Liver (tissue), 9 donors: ENCODE measurements around the gene KAZALD1. TPM values are rescaled to one million over a fixed set of nuclear protein-coding genes. Genes with fewer than 3 reads are reported as not detected.
A peak's percentile ranks its signal among the peaks of the same experiment; 100 is the strongest.

Experiments used
- DNase-seq: peaks from one replicate; pipeline ENCODE4 v3.0.0-alpha.2; 2017; ENCODE audit warnings: low spot score
- H3K27ac ChIP-seq, 2 donors: one replicate each; pipeline ENCODE4 v1.7.0; 2013; ENCODE audit warnings: inconsistent platforms in 2 of 2, low read length in 2 of 2, control low read depth in 1 of 2, low read depth in 1 of 2, mild to moderate bottlenecking in 1 of 2
- H3K27me3 ChIP-seq, 4 donors: one replicate each; pipeline versions ENCODE4 v1.6.1 to v1.7.0; 2013; ENCODE audit warnings: low read length in 3 of 4, inconsistent platforms in 1 of 4, mild to moderate bottlenecking in 1 of 4, moderate library complexity in 1 of 4; ENCODE audit not compliant: control insufficient read depth in 4 of 4, insufficient read depth in 4 of 4
- H3K36me3 ChIP-seq, 4 donors: one replicate each; pipeline versions ENCODE4 v1.6.1 to v1.7.0; 2013; ENCODE audit warnings: low read length in 3 of 4, mild to moderate bottlenecking in 3 of 4, low read depth in 1 of 4, moderate library complexity in 1 of 4; ENCODE audit not compliant: control insufficient read depth in 4 of 4, insufficient read depth in 3 of 4
- H3K4me1 ChIP-seq, 4 donors: one replicate each; pipeline versions ENCODE4 v1.6.1 to v1.7.0; 2013; ENCODE audit warnings: low read length in 3 of 4, mild to moderate bottlenecking in 3 of 4, moderate library complexity in 1 of 4; ENCODE audit not compliant: control insufficient read depth in 4 of 4, insufficient read depth in 4 of 4
- H3K4me3 ChIP-seq, 3 donors: one replicate each; pipeline versions ENCODE4 v1.6.1 to v1.7.0; 2013; ENCODE audit warnings: low read length in 3 of 3, control low read depth in 1 of 3, low read depth in 1 of 3, mild to moderate bottlenecking in 1 of 3
- H3K9ac ChIP-seq, 2 donors: one replicate each; pipeline ENCODE4 v1.7.0; 2013; ENCODE audit warnings: low read length in 2 of 2, mild to moderate bottlenecking in 2 of 2, moderate library complexity in 2 of 2, control low read depth in 1 of 2, low read depth in 1 of 2
- H3K9me3 ChIP-seq, 4 donors: one replicate each; pipeline versions ENCODE4 v1.6.1 to v1.7.0; 2013; ENCODE audit warnings: low read length in 3 of 4; ENCODE audit not compliant: control insufficient read depth in 4 of 4
- FOXA1 ChIP-seq: IDR thresholded peaks from 2 replicates; pipeline ENCODE4 v1.6.1; 2016; ENCODE audit warnings: antibody characterized with exemption
- GABPA ChIP-seq, 2 donors: IDR thresholded peaks in 1 of 2; conservative IDR thresholded peaks in 1 of 2; 2 replicates each; pipeline ENCODE4 v1.6.1; 2016; ENCODE audit warnings: antibody characterized with exemption in 2 of 2, mild to moderate bottlenecking in 1 of 2, moderate library complexity in 1 of 2
- HNF4A ChIP-seq, 2 donors: conservative IDR thresholded peaks; 2 replicates each; pipeline ENCODE4 v1.6.1; 2016; ENCODE audit warnings: antibody characterized with exemption in 2 of 2, mild to moderate bottlenecking in 2 of 2
- JUND ChIP-seq, 2 donors: IDR thresholded peaks; 2 replicates each; pipeline ENCODE4 v1.6.1; 2016; ENCODE audit warnings: antibody characterized with exemption in 2 of 2
- NR2F2 ChIP-seq: IDR thresholded peaks from 2 replicates; pipeline ENCODE4 v1.6.1; 2016; ENCODE audit warnings: antibody characterized with exemption
- RAD21 ChIP-seq, 2 donors: IDR thresholded peaks; 2 replicates each; pipeline ENCODE4 v1.6.1; 2016; ENCODE audit warnings: antibody characterized with exemption in 2 of 2, mild to moderate bottlenecking in 2 of 2
- RXRA ChIP-seq, 2 donors: IDR thresholded peaks; 2 replicates each; pipeline ENCODE4 v1.6.1; 2017 to 2018; ENCODE audit warnings: antibody characterized with exemption in 2 of 2, mild to moderate bottlenecking in 1 of 2
- SP1 ChIP-seq: IDR thresholded peaks from 2 replicates; pipeline ENCODE4 v1.6.1; 2018; ENCODE audit warnings: antibody characterized with exemption, mild to moderate bottlenecking
- YY1 ChIP-seq: IDR thresholded peaks from 2 replicates; pipeline ENCODE4 v1.6.1; 2016; ENCODE audit warnings: antibody characterized with exemption, mild to moderate bottlenecking
- WGBS: extraction: QIAGEN DNeasy Blood & Tissue Kit; methylation state at CpG from one replicate; pipeline ENCODE4 v1.1.7; 2013; 5-methylcytosine and 5-hydroxymethylcytosine counted together
- polyA plus RNA-seq, 2 donors: library from polyadenylated mRNA; stranded (reverse) in 1 of 2; unstranded in 1 of 2; fragments of 200-250 nt in 1 of 2; fragments of >200 nt in 1 of 2; fragmentation: Nextera tagmentation in 1 of 2; extraction: Ambion mirVana in 1 of 2; gene quantifications; one replicate each; pipeline versions ENCODE4 v1.2.1 to v1.2.3, GENCODE V29; 2013 to 2015
- total RNA-seq, 2 donors: library from RNA; depleted of rRNA; stranded (reverse); fragments of >200 nt; gene quantifications; one replicate each; pipeline ENCODE4 v1.2.3, GENCODE V29; 2014
- TF ChIP-seq, protein P1 (sequence below): IDR thresholded peaks from 2 replicates; pipeline ENCODE4 v1.6.1; 2016; ENCODE audit warnings: antibody characterized with exemption
- TF ChIP-seq, protein P2 (sequence below): fragments of 150-350 bp; IDR thresholded peaks from 2 replicates; pipeline ENCODE4 v1.5.1; 2017; ENCODE audit warnings: improper control_type of control experiment, low read depth, low read length; ENCODE audit not compliant: missing input control
- donor health status: healthy.
- donor health status: healthy.
- donor health status: healthy.
- donor health status: healthy.
- donor health status: healthy.

KAZALD1 gene
- total and polyA plus RNA-seq, 4 donors = 0.21 to 1.2 (median 0.71) TPM

DNA sequence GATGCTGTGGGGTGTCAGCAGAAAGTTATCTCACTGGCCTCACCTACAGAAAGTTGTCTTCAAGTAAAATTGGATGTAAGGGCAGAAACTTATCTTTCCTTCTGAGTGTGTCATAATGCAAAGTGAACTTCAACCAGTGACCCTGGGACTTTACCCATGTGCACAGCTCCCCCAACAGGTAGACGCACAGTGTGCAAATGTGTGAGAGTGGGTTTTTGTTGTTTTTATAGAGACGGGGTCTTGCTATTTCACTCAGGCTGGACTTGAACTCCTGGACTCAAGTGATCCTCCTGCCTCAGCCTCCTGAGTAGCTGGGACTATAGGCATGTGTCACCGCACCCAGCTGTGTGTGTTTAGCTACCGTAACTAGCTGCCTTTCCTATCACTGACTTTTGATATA, 6.4 kb upstream of the KAZALD1 start:
- Histone ChIP-seq H3K36me3 (no peaks in the 10 kb centered on the region), H3K9ac (no peak overlapping the region), H3K9me3 (no peaks in the 10 kb centered on the region), H3K4me1 (peaks cover 2 to 11% (median 8%) of the 10 kb centered on the region in 4 donors), H3K4me3 (no peak overlapping the region), H3K27ac (no peak overlapping the region), H3K27me3 (peaks cover 0 to 2% (median 0%) of the 10 kb centered on the region in 4 donors)
- DNase-seq = no peak
- TF ChIP-seq, protein P1, sequence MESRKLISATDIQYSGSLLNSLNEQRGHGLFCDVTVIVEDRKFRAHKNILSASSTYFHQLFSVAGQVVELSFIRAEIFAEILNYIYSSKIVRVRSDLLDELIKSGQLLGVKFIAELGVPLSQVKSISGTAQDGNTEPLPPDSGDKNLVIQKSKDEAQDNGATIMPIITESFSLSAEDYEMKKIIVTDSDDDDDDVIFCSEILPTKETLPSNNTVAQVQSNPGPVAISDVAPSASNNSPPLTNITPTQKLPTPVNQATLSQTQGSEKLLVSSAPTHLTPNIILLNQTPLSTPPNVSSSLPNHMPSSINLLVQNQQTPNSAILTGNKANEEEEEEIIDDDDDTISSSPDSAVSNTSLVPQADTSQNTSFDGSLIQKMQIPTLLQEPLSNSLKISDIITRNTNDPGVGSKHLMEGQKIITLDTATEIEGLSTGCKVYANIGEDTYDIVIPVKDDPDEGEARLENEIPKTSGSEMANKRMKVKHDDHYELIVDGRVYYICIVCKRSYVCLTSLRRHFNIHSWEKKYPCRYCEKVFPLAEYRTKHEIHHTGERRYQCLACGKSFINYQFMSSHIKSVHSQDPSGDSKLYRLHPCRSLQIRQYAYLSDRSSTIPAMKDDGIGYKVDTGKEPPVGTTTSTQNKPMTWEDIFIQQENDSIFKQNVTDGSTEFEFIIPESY = no peak
- peak in 1 of 2 donors; percentile 26 for TF ChIP-seq HNF4A (conservative IDR thresholded peaks at IDR 0.05)
- WGBS = 81% methylated on average over 4 of the region's 4 CpGs

DNA sequence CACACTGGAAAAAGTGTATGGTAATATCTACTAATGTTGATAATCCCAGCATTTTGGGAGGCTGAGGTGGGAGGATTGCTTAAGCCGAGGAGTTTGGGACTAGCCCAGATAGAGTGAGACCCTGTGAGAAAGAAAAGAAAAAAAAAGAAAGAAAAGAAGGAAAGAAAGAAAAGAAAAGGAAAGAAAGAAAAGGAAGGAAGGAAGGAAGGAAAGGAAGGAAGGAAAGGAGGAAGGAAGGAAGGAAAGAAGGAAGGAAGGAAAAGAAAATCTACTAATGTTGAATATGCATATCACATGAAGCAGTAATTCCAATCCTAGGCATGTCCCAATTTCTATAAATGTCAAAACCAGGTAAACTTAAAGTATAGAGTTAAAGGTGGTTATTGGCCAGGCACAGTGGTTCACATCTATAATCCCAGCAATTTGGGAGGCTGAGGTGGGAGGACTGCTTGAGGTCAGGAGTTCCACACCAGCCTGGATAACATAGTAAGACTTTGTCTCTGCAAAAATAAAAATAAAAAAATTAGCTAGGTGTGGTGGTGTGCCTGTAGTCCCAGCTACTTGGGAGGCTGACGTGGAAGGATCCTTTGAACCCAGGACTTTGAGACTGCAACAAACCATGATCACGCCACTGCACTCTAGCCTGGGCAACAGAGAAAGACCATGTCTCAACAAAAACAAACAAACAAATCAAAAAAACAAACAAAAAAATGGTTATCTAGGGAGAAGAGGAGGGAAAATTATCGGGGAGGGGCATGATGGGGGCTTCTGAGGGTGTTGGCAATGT, 5.2 kb upstream of the KAZALD1 start:
- WGBS = 91% methylated on average over 4 of the region's 4 CpGs
- no peaks in the 10 kb centered on the region for H3K9me3 ChIP-seq
- peaks cover 0 to 2% (median 0%) of the 10 kb centered on the region in 4 donors for H3K27me3 ChIP-seq
- H3K27ac ChIP-seq = no peak overlapping the region
- no peak overlapping the region for H3K9ac ChIP-seq
- H3K36me3 ChIP-seq = no peaks in the 10 kb centered on the region
- no peak overlapping the region for H3K4me3 ChIP-seq
- no peak for DNase-seq
- no peak for TF ChIP-seq FOXA1
- TF ChIP-seq JUND (IDR thresholded peaks at IDR 0.05) = no peak
- TF ChIP-seq HNF4A (conservative IDR thresholded peaks at IDR 0.05) = no peak
- no peak for TF ChIP-seq RXRA (IDR thresholded peaks at IDR 0.05)
- no peak for TF ChIP-seq NR2F2
- TF ChIP-seq YY1 = no peak
- H3K4me1 ChIP-seq = peaks cover 6 to 15% (median 11%) of the 10 kb centered on the region in 4 donors

DNA sequence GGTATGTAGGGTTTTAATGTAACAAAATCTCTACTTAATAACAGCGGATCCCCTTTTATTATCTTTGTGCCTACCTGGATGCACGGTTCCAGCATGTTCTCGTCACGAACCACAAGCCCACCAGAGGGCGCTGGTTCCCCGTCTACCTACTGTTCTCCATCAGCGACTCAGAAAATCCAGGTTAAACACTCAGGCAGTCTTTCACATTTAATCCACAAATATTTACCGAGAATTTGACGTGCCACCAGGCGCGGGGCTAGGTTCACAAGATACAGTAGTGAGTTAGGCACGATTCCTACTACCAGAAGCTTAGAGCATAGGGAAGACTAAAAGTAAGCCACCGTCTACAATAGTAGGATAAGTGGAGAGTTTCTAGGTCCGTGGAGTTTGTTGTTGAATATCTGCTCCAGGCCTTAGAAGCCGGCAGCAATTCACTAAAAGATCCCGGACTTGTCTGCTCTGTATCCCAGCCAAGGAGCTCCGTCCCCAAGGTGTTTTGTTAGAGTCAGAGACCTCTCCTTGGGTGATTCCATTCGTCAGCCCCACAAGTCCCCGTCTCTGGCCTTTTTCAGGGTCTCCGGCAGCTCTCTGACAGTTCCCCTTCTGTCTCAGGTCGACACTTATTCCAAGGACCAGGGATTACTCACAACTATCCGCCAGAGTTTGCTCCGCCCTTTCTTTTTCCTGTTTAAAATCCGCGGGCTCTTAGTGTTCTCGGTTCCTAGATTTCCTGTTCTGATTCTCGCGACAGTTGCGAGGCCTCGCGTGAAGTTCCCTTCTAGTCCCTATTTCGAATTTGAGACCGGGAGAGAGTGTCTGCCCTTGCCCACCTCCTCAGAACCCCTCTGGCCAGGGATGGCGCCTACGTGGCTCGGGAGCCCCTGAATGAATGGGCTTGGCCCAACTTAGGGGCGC, 1.5 kb upstream of the KAZALD1 start:
- TF ChIP-seq RAD21 (IDR thresholded peaks at IDR 0.05) (peak; percentile 87 to 92), GABPA (IDR thresholded peaks at IDR 0.05 in 1 of 2, conservative IDR thresholded peaks at IDR 0.05 in 1 of 2) (peak in 1 of 2 donors; percentile 64), SP1 (no peak)
- TF ChIP-seq, protein P1 = peak; percentile 100
- TF ChIP-seq, protein P2, sequence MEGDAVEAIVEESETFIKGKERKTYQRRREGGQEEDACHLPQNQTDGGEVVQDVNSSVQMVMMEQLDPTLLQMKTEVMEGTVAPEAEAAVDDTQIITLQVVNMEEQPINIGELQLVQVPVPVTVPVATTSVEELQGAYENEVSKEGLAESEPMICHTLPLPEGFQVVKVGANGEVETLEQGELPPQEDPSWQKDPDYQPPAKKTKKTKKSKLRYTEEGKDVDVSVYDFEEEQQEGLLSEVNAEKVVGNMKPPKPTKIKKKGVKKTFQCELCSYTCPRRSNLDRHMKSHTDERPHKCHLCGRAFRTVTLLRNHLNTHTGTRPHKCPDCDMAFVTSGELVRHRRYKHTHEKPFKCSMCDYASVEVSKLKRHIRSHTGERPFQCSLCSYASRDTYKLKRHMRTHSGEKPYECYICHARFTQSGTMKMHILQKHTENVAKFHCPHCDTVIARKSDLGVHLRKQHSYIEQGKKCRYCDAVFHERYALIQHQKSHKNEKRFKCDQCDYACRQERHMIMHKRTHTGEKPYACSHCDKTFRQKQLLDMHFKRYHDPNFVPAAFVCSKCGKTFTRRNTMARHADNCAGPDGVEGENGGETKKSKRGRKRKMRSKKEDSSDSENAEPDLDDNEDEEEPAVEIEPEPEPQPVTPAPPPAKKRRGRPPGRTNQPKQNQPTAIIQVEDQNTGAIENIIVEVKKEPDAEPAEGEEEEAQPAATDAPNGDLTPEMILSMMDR = peak; percentile 84
- Histone ChIP-seq H3K9me3 (no peaks in the 10 kb centered on the region), H3K36me3 (no peaks in the 10 kb centered on the region), H3K9ac (peak overlapping the region; percentile 93 to 98), H3K4me1 (peaks cover 10 to 32% (median 21%) of the 10 kb centered on the region in 4 donors), H3K27me3 (peaks cover 0 to 4% (median under 1%) of the 10 kb centered on the region in 4 donors), H3K27ac (peak overlapping the region; percentile 98 to 100), H3K4me3 (peak overlapping the region; percentile 76 to 96 (median 86))
- under 1% methylated on average over 37 of the region's 37 CpGs for WGBS
- DNase-seq = peak; percentile 94
